Hippocampal formation (tissue), 2 donors: Measurements from ENCODE around the gene B4GALT5.

Source experiments
- DNase-seq, 2 donors: peaks; one replicate each; lab custom pipeline; 2025; lab: John Stamatoyannopoulos, UW

Gene B4GALT5

DNA sequence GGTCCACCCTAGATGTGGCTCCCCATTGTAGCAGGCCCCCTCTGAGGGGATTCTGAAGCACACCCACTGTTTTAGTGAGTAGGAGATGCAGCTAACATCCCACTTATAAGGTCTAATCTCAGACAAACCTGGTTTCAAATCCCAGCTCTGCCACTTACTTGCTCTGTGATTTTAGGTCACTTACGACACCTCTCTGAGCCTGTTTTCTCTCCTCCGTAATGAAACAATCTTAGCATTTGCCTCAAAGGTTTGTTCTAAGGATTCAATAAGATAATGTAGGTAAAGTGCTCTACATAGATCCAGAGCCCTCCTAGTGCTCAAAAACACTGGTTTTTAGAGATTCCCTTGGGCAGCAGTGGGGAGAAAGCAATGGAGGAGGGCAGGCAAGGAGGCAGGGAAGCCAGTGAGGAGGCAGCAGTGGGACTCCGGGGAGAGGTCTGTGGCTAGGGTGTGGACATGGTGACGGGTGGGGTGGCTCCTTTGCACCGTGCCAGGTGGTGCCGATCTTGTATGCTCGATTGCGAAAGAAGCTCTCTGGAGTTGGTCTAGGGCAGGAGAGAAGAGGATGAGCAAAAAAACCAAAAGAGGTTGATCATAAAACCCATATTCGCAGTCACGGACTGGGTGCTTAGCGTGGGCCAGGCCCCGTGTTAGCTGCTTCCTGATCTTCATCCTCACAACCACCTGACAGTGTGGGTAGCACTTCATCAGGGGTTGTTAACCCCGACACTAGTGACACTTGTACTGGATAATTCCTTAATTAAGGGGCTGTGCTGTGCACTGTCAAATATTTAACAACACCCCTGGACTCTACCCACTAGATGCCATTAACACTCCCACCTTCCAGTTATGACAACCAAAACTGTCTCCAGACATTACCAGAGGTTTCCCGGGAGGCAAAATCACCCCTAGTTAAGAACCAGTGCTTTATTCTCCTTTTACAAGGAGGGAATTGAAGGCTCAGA lies 129.0 kb downstream of the B4GALT5 start:
- DNase-seq, result no peak

- no peak for DNase-seq
Observed at GRCh38 chr20:49583669-49584417, 129.8 kb downstream of the B4GALT5 start.

- no peak for DNase-seq
Observed at GRCh38 chr20:49583343-49583668, 130.4 kb downstream of the B4GALT5 start.
